NCI-H1105 treated with DMSO at 0.1 percent for 48 hours (cell line): ENCODE results near the gene PPP2R1B.
A peak's percentile ranks its signal among the peaks of the same experiment; 100 is the strongest.

ENCODE experiments used
- DNase-seq: peaks from one replicate; lab custom pipeline; 2025; lab: John Stamatoyannopoulos, UW

The PPP2R1B gene

GRCh38 chr11:111748035-111748804, 18.0 kb downstream of the PPP2R1B start:
- no peak for DNase-seq

- DNase-seq: no peak
These were observed 20.3 kb downstream of the PPP2R1B start for GRCh38 chr11:111745719-111746504.

GRCh38 chr11:111743700-111744099, 22.5 kb downstream of the PPP2R1B start:
- DNase-seq: no peak

GRCh38 chr11:111741751-111742150, 24.4 kb downstream of the PPP2R1B start:
- no peak for DNase-seq

- DNase-seq: no peak
These were observed 26.9 kb downstream of the PPP2R1B start for GRCh38 chr11:111739299-111739698.

GRCh38 chr11:111737444-111738210, 28.6 kb downstream of the PPP2R1B start:
- DNase-seq: no peak

GRCh38 chr11:111736621-111737443, 29.4 kb downstream of the PPP2R1B start:
- no peak for DNase-seq

- DNase-seq: no peak
These were observed 30.0 kb downstream of the PPP2R1B start for GRCh38 chr11:111736181-111736590.

- peak; percentile 89 for DNase-seq
These were observed 30.7 kb downstream of the PPP2R1B start for GRCh38 chr11:111735262-111736116.

GRCh38 chr11:111734954-111735261, 31.3 kb downstream of the PPP2R1B start:
- DNase-seq: no peak

GRCh38 chr11:111734101-111734953, 31.9 kb downstream of the PPP2R1B start:
- no peak for DNase-seq

- no peak for DNase-seq
These were observed 32.5 kb downstream of the PPP2R1B start for GRCh38 chr11:111733611-111734088.

GRCh38 chr11:111733016-111733415, 33.2 kb downstream of the PPP2R1B start:
- no peak for DNase-seq

GRCh38 chr11:111731821-111732220, 34.4 kb downstream of the PPP2R1B start:
- DNase-seq: no peak

GRCh38 chr11:111730871-111731591, 35.2 kb downstream of the PPP2R1B start:
- no peak for DNase-seq

GRCh38 chr11:111729831-111730311, 36.3 kb downstream of the PPP2R1B start:
- no peak for DNase-seq

GRCh38 chr11:111729071-111729830, 36.9 kb downstream of the PPP2R1B start:
- peak; percentile 28 for DNase-seq

GRCh38 chr11:111727431-111727830, 38.8 kb downstream of the PPP2R1B start:
- DNase-seq: no peak
